Measurements from ENCODE around the gene SLAMF6. TPM values are rescaled to one million over a fixed set of nuclear protein-coding genes. Genes with fewer than 3 reads are reported as not detected.
"Not testable (repeated sequence)": the region's sequence is repeated elsewhere in the genome, so short reads cannot be mapped to it uniquely, and the experiment has no call there.

The SLAMF6 gene
- total RNA-seq, 1 experiment from 2014 or later, result not detected

DNA sequence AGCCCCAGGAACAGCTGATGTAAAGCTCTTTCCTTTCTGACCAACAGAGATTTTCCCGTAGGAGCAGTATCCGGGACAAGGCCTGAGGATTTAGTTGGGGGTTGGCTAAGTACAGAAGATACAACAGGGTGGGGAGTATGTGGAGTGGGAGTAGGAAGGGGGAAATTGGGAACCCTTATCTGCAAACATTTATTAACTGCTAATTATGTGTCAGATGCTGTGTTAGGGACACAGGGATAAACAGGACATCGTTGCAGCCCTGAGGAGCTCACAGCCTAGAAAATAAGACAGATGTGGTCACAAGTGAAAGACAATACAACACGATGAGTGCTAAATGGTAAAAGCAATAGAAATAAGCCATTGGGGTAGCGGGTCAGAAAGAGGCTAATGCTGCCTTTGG lies 44.3 kb upstream of the SLAMF6 start:
- Mint-ChIP-seq H3K27ac (ENCODE audit: unreplicated experiment) (no peak overlapping the region), H3K4me1 (ENCODE audit: low read depth, unreplicated experiment) (no peaks in the 10 kb centered on the region), H3K9me3 (ENCODE audit: low read depth, unreplicated experiment) (no peaks in the 10 kb centered on the region), H3K36me3 (ENCODE audit: insufficient read depth, unreplicated experiment) (no peaks in the 10 kb centered on the region), H3K4me3 (ENCODE audit: low read depth, unreplicated experiment) (no peak overlapping the region), H3K27me3 (ENCODE audit: unreplicated experiment) (peaks cover 45% of the 10 kb centered on the region)
- CTCF ChIA-PET, result no interaction called here
- TF ChIP-seq, protein P1, sequence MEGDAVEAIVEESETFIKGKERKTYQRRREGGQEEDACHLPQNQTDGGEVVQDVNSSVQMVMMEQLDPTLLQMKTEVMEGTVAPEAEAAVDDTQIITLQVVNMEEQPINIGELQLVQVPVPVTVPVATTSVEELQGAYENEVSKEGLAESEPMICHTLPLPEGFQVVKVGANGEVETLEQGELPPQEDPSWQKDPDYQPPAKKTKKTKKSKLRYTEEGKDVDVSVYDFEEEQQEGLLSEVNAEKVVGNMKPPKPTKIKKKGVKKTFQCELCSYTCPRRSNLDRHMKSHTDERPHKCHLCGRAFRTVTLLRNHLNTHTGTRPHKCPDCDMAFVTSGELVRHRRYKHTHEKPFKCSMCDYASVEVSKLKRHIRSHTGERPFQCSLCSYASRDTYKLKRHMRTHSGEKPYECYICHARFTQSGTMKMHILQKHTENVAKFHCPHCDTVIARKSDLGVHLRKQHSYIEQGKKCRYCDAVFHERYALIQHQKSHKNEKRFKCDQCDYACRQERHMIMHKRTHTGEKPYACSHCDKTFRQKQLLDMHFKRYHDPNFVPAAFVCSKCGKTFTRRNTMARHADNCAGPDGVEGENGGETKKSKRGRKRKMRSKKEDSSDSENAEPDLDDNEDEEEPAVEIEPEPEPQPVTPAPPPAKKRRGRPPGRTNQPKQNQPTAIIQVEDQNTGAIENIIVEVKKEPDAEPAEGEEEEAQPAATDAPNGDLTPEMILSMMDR (IDR thresholded peaks at IDR 0.05; ENCODE audit: unreplicated experiment), result no peak
- no TSS peak for BruUV-seq (replicated peaks)
- intact Hi-C loops (cut with micrococcal nuclease; ENCODE audit: unreplicated experiment), result no loop called here
- DNase-seq, result no peak

DNA sequence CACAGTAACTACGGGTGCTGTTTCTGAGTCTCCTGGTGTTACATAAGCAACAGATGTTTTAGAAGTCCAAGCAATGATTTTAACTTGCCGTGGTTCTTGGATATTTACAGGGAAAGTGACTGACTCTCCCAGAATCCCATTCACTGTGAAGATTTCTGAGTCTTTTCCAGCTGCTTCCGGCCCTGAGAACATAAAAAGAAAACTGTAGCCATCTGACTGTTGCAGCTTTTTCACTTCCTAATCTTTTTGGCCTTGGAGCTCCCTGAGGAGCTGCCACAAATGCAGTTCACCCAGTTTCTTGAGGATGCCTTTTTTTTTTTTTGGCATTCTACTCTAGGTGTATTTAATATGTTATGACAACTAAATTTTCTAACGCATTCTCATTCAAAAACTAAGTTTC lies 42.5 kb upstream of the SLAMF6 start:
- TF ChIP-seq, protein P1 (IDR thresholded peaks at IDR 0.05; ENCODE audit: unreplicated experiment), result no peak
- H3K4me1 Mint-ChIP-seq (ENCODE audit: low read depth, unreplicated experiment), result no peaks in the 10 kb centered on the region
- peaks cover 42% of the 10 kb centered on the region for H3K27me3 Mint-ChIP-seq (ENCODE audit: unreplicated experiment)
- CTCF ChIA-PET, result no interaction called here
- H3K36me3 Mint-ChIP-seq (ENCODE audit: insufficient read depth, unreplicated experiment), result no peaks in the 10 kb centered on the region
- H3K9me3 Mint-ChIP-seq (ENCODE audit: low read depth, unreplicated experiment), result no peaks in the 10 kb centered on the region
- intact Hi-C loops (cut with micrococcal nuclease; ENCODE audit: unreplicated experiment), result no loop called here
- no peak overlapping the region for H3K27ac Mint-ChIP-seq (ENCODE audit: unreplicated experiment)
- no peak overlapping the region for H3K4me3 Mint-ChIP-seq (ENCODE audit: low read depth, unreplicated experiment)
- no peak for DNase-seq
- BruUV-seq (replicated peaks), result no TSS peak

DNA sequence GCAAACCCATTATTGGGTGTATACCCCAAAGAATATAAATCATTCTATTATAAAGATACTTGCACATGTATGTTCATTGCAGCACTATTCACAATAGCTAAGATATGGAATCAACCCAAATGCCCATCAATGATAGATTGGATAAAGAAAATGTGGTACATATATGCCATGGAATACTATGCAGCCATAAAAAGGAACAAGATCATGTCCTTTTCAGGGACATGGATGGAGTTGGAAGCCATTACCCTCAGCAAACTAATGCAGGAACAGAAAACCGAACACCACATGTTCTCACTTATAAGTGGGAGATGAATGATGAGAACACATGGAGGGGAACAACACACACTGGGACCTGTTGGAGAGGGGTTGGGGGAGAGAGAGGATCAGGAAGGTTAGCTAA lies 40.2 kb upstream of the SLAMF6 start:
- DNase-seq; H3K27ac Mint-ChIP-seq (ENCODE audit: unreplicated experiment); H3K9me3 Mint-ChIP-seq (ENCODE audit: low read depth, unreplicated experiment); H3K4me1 Mint-ChIP-seq (ENCODE audit: low read depth, unreplicated experiment); CTCF ChIA-PET; H3K4me3 Mint-ChIP-seq (ENCODE audit: low read depth, unreplicated experiment); BruUV-seq (replicated peaks); intact Hi-C loops (cut with micrococcal nuclease; ENCODE audit: unreplicated experiment); H3K36me3 Mint-ChIP-seq (ENCODE audit: insufficient read depth, unreplicated experiment): not testable (repeated sequence)
- peaks cover 50% of the 10 kb centered on the region for H3K27me3 Mint-ChIP-seq (ENCODE audit: unreplicated experiment)

DNA sequence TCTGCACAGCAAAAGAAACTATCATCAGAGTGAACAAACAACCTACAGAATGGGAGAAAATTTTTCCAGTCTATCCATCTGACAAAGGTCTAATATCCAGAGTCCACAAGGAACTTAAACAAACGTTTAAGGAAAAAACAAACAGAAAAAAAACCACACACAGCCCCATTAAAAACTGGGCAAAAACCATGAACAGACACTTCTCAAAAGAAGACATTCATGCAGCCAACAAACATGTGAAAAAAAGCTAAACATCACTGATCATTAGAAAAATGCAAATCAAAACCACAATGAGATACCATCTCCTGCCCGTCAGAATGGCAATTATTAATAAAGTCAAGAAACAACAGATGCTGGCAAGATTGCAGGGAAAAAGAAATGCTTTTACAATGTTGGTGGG lies 39.7 kb upstream of the SLAMF6 start:
- DNase-seq; BruUV-seq (replicated peaks); H3K27ac Mint-ChIP-seq (ENCODE audit: unreplicated experiment); H3K36me3 Mint-ChIP-seq (ENCODE audit: insufficient read depth, unreplicated experiment); H3K4me1 Mint-ChIP-seq (ENCODE audit: low read depth, unreplicated experiment); H3K9me3 Mint-ChIP-seq (ENCODE audit: low read depth, unreplicated experiment); H3K4me3 Mint-ChIP-seq (ENCODE audit: low read depth, unreplicated experiment); intact Hi-C loops (cut with micrococcal nuclease; ENCODE audit: unreplicated experiment); CTCF ChIA-PET: not testable (repeated sequence)
- peaks cover 55% of the 10 kb centered on the region for H3K27me3 Mint-ChIP-seq (ENCODE audit: unreplicated experiment)

DNA sequence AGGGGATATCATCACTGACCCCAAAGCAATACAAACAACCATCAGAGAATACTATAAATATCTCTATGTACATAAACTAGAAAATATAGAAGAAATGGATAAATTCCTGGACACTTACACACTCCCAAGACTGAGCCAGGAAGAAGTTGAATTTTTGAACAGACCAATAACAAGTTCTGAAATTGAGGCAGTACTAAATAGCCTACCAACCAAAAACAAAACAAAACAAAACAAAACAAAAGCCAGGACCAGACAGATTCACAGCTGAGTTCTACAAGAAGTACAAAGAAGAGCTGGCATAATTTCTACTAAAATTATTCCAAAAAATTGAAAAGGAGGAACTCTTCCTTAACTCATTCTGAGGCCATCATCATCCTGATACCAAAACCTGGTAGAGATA lies 37.8 kb upstream of the SLAMF6 start:
- intact Hi-C loops (cut with micrococcal nuclease; ENCODE audit: unreplicated experiment), result no loop called here
- Mint-ChIP-seq H3K4me3 (ENCODE audit: low read depth, unreplicated experiment) (no peak overlapping the region), H3K27me3 (ENCODE audit: unreplicated experiment) (peaks cover 55% of the 10 kb centered on the region), H3K27ac (ENCODE audit: unreplicated experiment) (no peak overlapping the region), H3K9me3 (ENCODE audit: low read depth, unreplicated experiment) (no peaks in the 10 kb centered on the region), H3K4me1 (ENCODE audit: low read depth, unreplicated experiment) (no peaks in the 10 kb centered on the region), H3K36me3 (ENCODE audit: insufficient read depth, unreplicated experiment) (no peaks in the 10 kb centered on the region)
- BruUV-seq (replicated peaks), result no TSS peak
- CTCF ChIA-PET, result interaction anchor here (0.6 kb wide), 2 partner anchors 28 to 478 kb away, joined by 3 to 5 read pairs; no protein-coding TSS in a partner anchor
- DNase-seq, result no peak
- TF ChIP-seq, protein P1 (IDR thresholded peaks at IDR 0.05; ENCODE audit: unreplicated experiment), result no peak
